HCT116 (cell line): Measurements from ENCODE around the gene PKP1.

Source experiments
- CTCF ChIP-seq, 3 experiments: fragments of 200-600 bp in 1 of 3; sonication (generic) in 1 of 3; IDR thresholded peaks in 2 of 3; conservative IDR thresholded peaks in 1 of 3; 2 replicates each; pipeline ENCODE4 v1.5.1; 2012 to 2017; ENCODE audit warnings: low read depth in 2 of 3, low read length in 2 of 3, antibody characterized with exemption in 1 of 3, borderline replicate concordance in 1 of 3, control low read depth in 1 of 3, mild to moderate bottlenecking in 1 of 3, mixed read lengths in 1 of 3, mixed run types in 1 of 3, moderate library complexity in 1 of 3; ENCODE audit not compliant: insufficient read depth in 1 of 3
- MAX ChIP-seq: IDR thresholded peaks from 2 replicates; pipeline ENCODE4 v1.6.1; 2012
- POLR2A ChIP-seq: IDR thresholded peaks from 2 replicates; pipeline ENCODE4 v1.7.0; 2011; ENCODE audit warnings: borderline replicate concordance; ENCODE audit not compliant: insufficient read depth, insufficient read length; ENCODE audit errors: extremely low read depth
- YY1 ChIP-seq: IDR thresholded peaks from 2 replicates; pipeline ENCODE4 v1.6.1; 2011; ENCODE audit warnings: low read length, low read depth, moderate library complexity, mild to moderate bottlenecking; ENCODE audit not compliant: insufficient replicate concordance; ENCODE audit errors: extremely low read depth
- ZBTB33 ChIP-seq: IDR thresholded peaks from 2 replicates; pipeline ENCODE4 v1.6.1; 2011; ENCODE audit warnings: mild to moderate bottlenecking, low read length, moderate library complexity; ENCODE audit not compliant: insufficient replicate concordance; ENCODE audit errors: extremely low read depth

GRCh38 chr1:201341377-201341776 lies 58.1 kb downstream of the PKP1 start:
- TF ChIP-seq POLR2A (no peak), ZBTB33 (no peak), MAX (no peak), CTCF (IDR thresholded peaks at IDR 0.05 in 2 of 3, conservative IDR thresholded peaks at IDR 0.05 in 1 of 3; ENCODE audit: borderline replicate concordance in 1 of 3, insufficient read depth in 1 of 3, low read depth in 2 of 3, low read length in 2 of 3) (no peak), YY1 (no peak)
